GM23338 (cell line): Measurements from ENCODE around the gene MYO16. TPM values are rescaled to one million over a fixed set of nuclear protein-coding genes. Genes with fewer than 3 reads are reported as not detected.

Experiments used
- ATAC-seq: fragments of 200-7000 bp; cut with Tn5 transposase; 3 replicates; pipeline ENCODE4 v1.9.1; 2020
- DNase-seq: peaks from one replicate; pipeline ENCODE4 v3.0.0-alpha.2; 2015; ENCODE audit warnings: low spot score
- H2AFZ ChIP-seq: fragments of 200-600 bp; sonication (generic); 2 replicates; pipeline ENCODE4 v1.8.0; 2016; ENCODE audit warnings: antibody characterized with exemption, mild to moderate bottlenecking, moderate library complexity
- H3F3A ChIP-seq: fragments of 200-600 bp; sonication (generic); replicated peaks from 2 replicates; pipeline ENCODE4 v1.8.0; 2017; ENCODE audit warnings: antibody characterized with exemption, mixed run types, low read depth
- H3K27ac ChIP-seq: fragments of 200-600 bp; sonication (generic); 2 replicates; pipeline ENCODE4 v1.6.1; 2016; ENCODE audit warnings: low read depth
- H3K27me3 ChIP-seq: fragments of 200-600 bp; sonication (generic); 2 replicates; pipeline ENCODE4 v1.8.0; 2016; ENCODE audit warnings: mild to moderate bottlenecking, mixed run types, moderate library complexity; ENCODE audit not compliant: insufficient read depth
- H3K36me3 ChIP-seq: fragments of 200-600 bp; sonication (generic); 2 replicates; pipeline ENCODE4 v1.8.0; 2016; ENCODE audit warnings: mild to moderate bottlenecking; ENCODE audit not compliant: insufficient read depth
- H3K4me1 ChIP-seq: fragments of 200-600 bp; sonication (generic); 2 replicates; pipeline ENCODE4 v1.8.0; 2016; ENCODE audit warnings: mild to moderate bottlenecking, moderate library complexity; ENCODE audit not compliant: insufficient read depth
- H3K4me2 ChIP-seq: fragments of 200-600 bp; sonication (generic); 2 replicates; pipeline ENCODE4 v1.7.1; 2017; ENCODE audit warnings: mixed run types
- H3K4me3 ChIP-seq: fragments of 200-600 bp; sonication (generic); 2 replicates; pipeline ENCODE4 v1.6.1; 2016; ENCODE audit warnings: mixed run types
- H3K79me2 ChIP-seq: fragments of 200-600 bp; sonication (generic); replicated peaks from 2 replicates; pipeline ENCODE4 v1.8.0; 2017; ENCODE audit warnings: mild to moderate bottlenecking; ENCODE audit not compliant: insufficient read depth
- H3K9me2 ChIP-seq: fragments of 200-600 bp; sonication (generic); 2 replicates; pipeline ENCODE4 v1.8.0; 2017; ENCODE audit not compliant: insufficient read depth
- H4K20me1 ChIP-seq: fragments of 200-600 bp; sonication (generic); replicated peaks from 2 replicates; pipeline ENCODE4 v1.8.0; 2017; ENCODE audit warnings: mild to moderate bottlenecking; ENCODE audit not compliant: insufficient read depth
- H3K27ac Mint-ChIP-seq: 2 replicates; pipeline ENCODE4 v1.8.0; 2020; ENCODE audit warnings: inconsistent platforms, mild to moderate bottlenecking, moderate library complexity, mixed read lengths
- H3K27me3 Mint-ChIP-seq: 3 replicates; pipeline ENCODE4 v1.8.0; 2022; ENCODE audit warnings: low read depth, mild to moderate bottlenecking, moderate library complexity, mixed read lengths, inconsistent platforms; ENCODE audit not compliant: insufficient read depth, poor library complexity
- H3K36me3 Mint-ChIP-seq: 3 replicates; pipeline ENCODE4 v1.8.0; 2021; ENCODE audit warnings: low read depth, mild to moderate bottlenecking, inconsistent platforms, moderate library complexity, mixed read lengths
- H3K4me1 Mint-ChIP-seq: 3 replicates; pipeline ENCODE4 v1.8.0; 2020; ENCODE audit warnings: mild to moderate bottlenecking, inconsistent platforms, mixed read lengths
- H3K4me3 Mint-ChIP-seq: 3 replicates; pipeline ENCODE4 v1.8.0; 2021; ENCODE audit warnings: moderate library complexity, mild to moderate bottlenecking, inconsistent platforms, mixed read lengths
- H3K9me3 Mint-ChIP-seq: 3 replicates; pipeline ENCODE4 v1.8.0; 2020; ENCODE audit warnings: moderate library complexity, mild to moderate bottlenecking, inconsistent platforms, mixed read lengths
- CREB1 ChIP-seq: fragments of 250-450 bp; sonication (Bioruptor Pico); IDR thresholded peaks from 2 replicates; pipeline ENCODE4 v1.5.0; 2020; ENCODE audit warnings: low read depth, mild to moderate bottlenecking, moderate library complexity
- EZH2 ChIP-seq: fragments of 200-600 bp; sonication (generic); IDR thresholded peaks from one replicate; pipeline ENCODE4 v1.8.0; 2017; ENCODE audit warnings: antibody characterized with exemption, mild to moderate bottlenecking, low read depth; ENCODE audit not compliant: unreplicated experiment
- EZH2phosphoT487 ChIP-seq: fragments of 200-600 bp; sonication (generic); IDR thresholded peaks from one replicate; pipeline ENCODE4 v1.8.1; 2018; ENCODE audit warnings: antibody characterized with exemption; ENCODE audit not compliant: unreplicated experiment
- JUNB ChIP-seq: IDR thresholded peaks from one replicate; pipeline ENCODE4 v1.6.1; 2016; ENCODE audit warnings: antibody characterized with exemption; ENCODE audit not compliant: unreplicated experiment
- NANOG ChIP-seq: IDR thresholded peaks from 2 replicates; pipeline ENCODE4 v1.6.1; 2016; ENCODE audit warnings: antibody characterized with exemption, borderline replicate concordance
- POLR2AphosphoS5 ChIP-seq: IDR thresholded peaks from 2 replicates; pipeline ENCODE4 v1.6.1; 2016; ENCODE audit warnings: antibody characterized with exemption, low read depth
- STAT1 ChIP-seq: IDR thresholded peaks from one replicate; pipeline ENCODE4 v1.6.1; 2016; ENCODE audit warnings: antibody characterized with exemption; ENCODE audit not compliant: unreplicated experiment
- ZNF114 ChIP-seq: fragments of 250-450 bp; sonication (Bioruptor Pico); IDR thresholded peaks from 2 replicates; pipeline ENCODE4 v1.5.0; 2020; ENCODE audit warnings: mild to moderate bottlenecking, moderate library complexity
- ZNF331 ChIP-seq: fragments of 250-450 bp; sonication (Bioruptor Pico); IDR thresholded peaks from 2 replicates; pipeline ENCODE4 v1.5.0; 2020; ENCODE audit warnings: low read depth, mild to moderate bottlenecking, moderate library complexity
- polyA plus RNA-seq: library from polyadenylated mRNA; unstranded; fragments of >200 nt; fragmentation: Nextera tagmentation; extraction: Ambion mirVana; gene quantifications from 2 replicates; pipeline ENCODE4 v1.2.1, GENCODE V29; 2016
- total RNA-seq: library from RNA; depleted of rRNA; stranded (reverse); fragments of >200 nt; shearing (Covaris generic); gene quantifications from 2 replicates; pipeline ENCODE4 v1.2.3, GENCODE V29; 2014
- TF ChIP-seq, protein P1 (sequence below): IDR thresholded peaks from 2 replicates; pipeline ENCODE4 v1.6.1; 2016; ENCODE audit warnings: antibody characterized with exemption
- TF ChIP-seq, protein P2 (sequence below): IDR thresholded peaks from one replicate; pipeline ENCODE4 v1.6.1; 2018; ENCODE audit warnings: antibody characterized with exemption; ENCODE audit not compliant: unreplicated experiment
- TF ChIP-seq, protein P3 (sequence below): fragments of 250-450 bp; sonication (Bioruptor Pico); IDR thresholded peaks from 2 replicates; pipeline ENCODE4 v1.5.0; 2020; ENCODE audit warnings: mild to moderate bottlenecking, moderate library complexity

MYO16 gene
- total and polyA plus RNA-seq, 2 experiments from 2014 or later: 0.10 to 0.13 TPM

DNA sequence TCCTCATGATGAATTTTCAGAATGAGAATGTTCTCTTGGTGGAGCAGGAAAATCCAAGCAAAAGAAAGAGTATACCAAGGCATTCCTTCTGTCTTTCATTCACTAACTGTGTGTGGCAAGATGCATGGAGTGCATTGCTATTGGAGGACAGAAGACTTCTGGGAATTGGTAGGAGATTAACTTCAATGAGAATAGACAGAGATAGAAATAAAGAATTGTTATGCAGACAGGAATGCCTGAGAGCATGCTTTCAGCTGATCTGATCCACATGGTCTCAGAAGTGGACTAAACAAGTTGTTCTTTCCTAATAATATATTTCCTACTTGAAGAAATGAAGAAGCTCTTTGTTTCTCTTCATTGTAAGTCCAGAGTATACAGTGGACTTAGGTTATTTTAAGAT is 303.6 kb downstream of the MYO16 start:
- no peaks in the 10 kb centered on the region for H3K36me3 Mint-ChIP-seq
- ATAC-seq (no peak), DNase-seq (no peak)
- no peak overlapping the region for H3K4me3 ChIP-seq
- H3K27ac Mint-ChIP-seq: no peak overlapping the region
- H3K4me1 ChIP-seq: no peaks in the 10 kb centered on the region
- no peaks in the 10 kb centered on the region for H3K36me3 ChIP-seq
- H3K27me3 ChIP-seq: no peaks in the 10 kb centered on the region
- H3K79me2 ChIP-seq: no peaks in the 10 kb centered on the region
- no peak overlapping the region for H3K4me2 ChIP-seq
- no peak for TF ChIP-seq POLR2AphosphoS5
- H2AFZ ChIP-seq: no peak overlapping the region
- peaks cover 5% of the 10 kb centered on the region for H3K4me1 Mint-ChIP-seq
- H4K20me1 ChIP-seq: no peaks in the 10 kb centered on the region
- H3F3A ChIP-seq: no peaks in the 10 kb centered on the region
- H3K9me3 Mint-ChIP-seq: no peaks in the 10 kb centered on the region
- H3K27me3 Mint-ChIP-seq: no peaks in the 10 kb centered on the region
- no peaks in the 10 kb centered on the region for H3K9me2 ChIP-seq
- H3K4me3 Mint-ChIP-seq: no peak overlapping the region
- no peak overlapping the region for H3K27ac ChIP-seq

DNA sequence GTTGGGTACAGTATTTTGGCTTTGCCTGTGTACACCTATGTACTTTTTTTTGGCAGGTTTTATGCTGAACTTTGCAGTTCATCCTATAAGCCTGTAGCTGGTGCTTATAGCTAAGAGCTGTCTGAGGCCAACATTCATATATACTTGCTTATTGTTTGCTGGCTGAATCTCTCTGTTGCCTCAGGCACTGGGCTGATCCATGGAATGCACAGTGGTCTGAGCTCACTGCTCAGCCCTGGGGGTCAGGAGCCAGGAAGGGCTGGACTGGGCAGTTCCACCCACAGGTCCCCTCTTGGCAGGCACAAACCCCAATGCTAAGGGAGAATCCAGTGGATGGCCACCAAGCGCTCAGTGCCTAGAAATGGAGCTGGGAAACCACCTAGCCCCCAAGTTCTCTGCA is 308.7 kb downstream of the MYO16 start:
- ATAC-seq (no peak), DNase-seq (no peak)
- no peaks in the 10 kb centered on the region for H3K4me1 Mint-ChIP-seq
- H3K9me2 ChIP-seq: no peaks in the 10 kb centered on the region
- H3K27ac Mint-ChIP-seq: no peak overlapping the region
- H3K36me3 Mint-ChIP-seq: no peaks in the 10 kb centered on the region
- no peak overlapping the region for H3K4me2 ChIP-seq
- no peaks in the 10 kb centered on the region for H3K9me3 Mint-ChIP-seq
- no peak overlapping the region for H2AFZ ChIP-seq
- H3K27me3 Mint-ChIP-seq: no peaks in the 10 kb centered on the region
- no peak overlapping the region for H3K4me3 Mint-ChIP-seq
- no peaks in the 10 kb centered on the region for H3K79me2 ChIP-seq
- H3F3A ChIP-seq: no peaks in the 10 kb centered on the region
- H3K4me3 ChIP-seq: no peak overlapping the region
- H3K27me3 ChIP-seq: no peaks in the 10 kb centered on the region
- no peak overlapping the region for H3K27ac ChIP-seq
- no peaks in the 10 kb centered on the region for H3K4me1 ChIP-seq
- no peaks in the 10 kb centered on the region; the same call in 1 of the 2 replicates for H4K20me1 ChIP-seq
- no peaks in the 10 kb centered on the region for H3K36me3 ChIP-seq
- TF ChIP-seq POLR2AphosphoS5 (no peak), ZNF331 (no peak), ZNF114 (CRISPR knock-in tag) (no peak), CREB1 (no peak), STAT1 (no peak), NANOG (no peak), JUNB (no peak), EZH2phosphoT487 (no peak), EZH2 (no peak)
- TF ChIP-seq, protein P1, sequence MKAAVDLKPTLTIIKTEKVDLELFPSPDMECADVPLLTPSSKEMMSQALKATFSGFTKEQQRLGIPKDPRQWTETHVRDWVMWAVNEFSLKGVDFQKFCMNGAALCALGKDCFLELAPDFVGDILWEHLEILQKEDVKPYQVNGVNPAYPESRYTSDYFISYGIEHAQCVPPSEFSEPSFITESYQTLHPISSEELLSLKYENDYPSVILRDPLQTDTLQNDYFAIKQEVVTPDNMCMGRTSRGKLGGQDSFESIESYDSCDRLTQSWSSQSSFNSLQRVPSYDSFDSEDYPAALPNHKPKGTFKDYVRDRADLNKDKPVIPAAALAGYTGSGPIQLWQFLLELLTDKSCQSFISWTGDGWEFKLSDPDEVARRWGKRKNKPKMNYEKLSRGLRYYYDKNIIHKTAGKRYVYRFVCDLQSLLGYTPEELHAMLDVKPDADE: no peak
- TF ChIP-seq, protein P2, sequence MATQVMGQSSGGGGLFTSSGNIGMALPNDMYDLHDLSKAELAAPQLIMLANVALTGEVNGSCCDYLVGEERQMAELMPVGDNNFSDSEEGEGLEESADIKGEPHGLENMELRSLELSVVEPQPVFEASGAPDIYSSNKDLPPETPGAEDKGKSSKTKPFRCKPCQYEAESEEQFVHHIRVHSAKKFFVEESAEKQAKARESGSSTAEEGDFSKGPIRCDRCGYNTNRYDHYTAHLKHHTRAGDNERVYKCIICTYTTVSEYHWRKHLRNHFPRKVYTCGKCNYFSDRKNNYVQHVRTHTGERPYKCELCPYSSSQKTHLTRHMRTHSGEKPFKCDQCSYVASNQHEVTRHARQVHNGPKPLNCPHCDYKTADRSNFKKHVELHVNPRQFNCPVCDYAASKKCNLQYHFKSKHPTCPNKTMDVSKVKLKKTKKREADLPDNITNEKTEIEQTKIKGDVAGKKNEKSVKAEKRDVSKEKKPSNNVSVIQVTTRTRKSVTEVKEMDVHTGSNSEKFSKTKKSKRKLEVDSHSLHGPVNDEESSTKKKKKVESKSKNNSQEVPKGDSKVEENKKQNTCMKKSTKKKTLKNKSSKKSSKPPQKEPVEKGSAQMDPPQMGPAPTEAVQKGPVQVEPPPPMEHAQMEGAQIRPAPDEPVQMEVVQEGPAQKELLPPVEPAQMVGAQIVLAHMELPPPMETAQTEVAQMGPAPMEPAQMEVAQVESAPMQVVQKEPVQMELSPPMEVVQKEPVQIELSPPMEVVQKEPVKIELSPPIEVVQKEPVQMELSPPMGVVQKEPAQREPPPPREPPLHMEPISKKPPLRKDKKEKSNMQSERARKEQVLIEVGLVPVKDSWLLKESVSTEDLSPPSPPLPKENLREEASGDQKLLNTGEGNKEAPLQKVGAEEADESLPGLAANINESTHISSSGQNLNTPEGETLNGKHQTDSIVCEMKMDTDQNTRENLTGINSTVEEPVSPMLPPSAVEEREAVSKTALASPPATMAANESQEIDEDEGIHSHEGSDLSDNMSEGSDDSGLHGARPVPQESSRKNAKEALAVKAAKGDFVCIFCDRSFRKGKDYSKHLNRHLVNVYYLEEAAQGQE: no peak
- TF ChIP-seq, protein P3, sequence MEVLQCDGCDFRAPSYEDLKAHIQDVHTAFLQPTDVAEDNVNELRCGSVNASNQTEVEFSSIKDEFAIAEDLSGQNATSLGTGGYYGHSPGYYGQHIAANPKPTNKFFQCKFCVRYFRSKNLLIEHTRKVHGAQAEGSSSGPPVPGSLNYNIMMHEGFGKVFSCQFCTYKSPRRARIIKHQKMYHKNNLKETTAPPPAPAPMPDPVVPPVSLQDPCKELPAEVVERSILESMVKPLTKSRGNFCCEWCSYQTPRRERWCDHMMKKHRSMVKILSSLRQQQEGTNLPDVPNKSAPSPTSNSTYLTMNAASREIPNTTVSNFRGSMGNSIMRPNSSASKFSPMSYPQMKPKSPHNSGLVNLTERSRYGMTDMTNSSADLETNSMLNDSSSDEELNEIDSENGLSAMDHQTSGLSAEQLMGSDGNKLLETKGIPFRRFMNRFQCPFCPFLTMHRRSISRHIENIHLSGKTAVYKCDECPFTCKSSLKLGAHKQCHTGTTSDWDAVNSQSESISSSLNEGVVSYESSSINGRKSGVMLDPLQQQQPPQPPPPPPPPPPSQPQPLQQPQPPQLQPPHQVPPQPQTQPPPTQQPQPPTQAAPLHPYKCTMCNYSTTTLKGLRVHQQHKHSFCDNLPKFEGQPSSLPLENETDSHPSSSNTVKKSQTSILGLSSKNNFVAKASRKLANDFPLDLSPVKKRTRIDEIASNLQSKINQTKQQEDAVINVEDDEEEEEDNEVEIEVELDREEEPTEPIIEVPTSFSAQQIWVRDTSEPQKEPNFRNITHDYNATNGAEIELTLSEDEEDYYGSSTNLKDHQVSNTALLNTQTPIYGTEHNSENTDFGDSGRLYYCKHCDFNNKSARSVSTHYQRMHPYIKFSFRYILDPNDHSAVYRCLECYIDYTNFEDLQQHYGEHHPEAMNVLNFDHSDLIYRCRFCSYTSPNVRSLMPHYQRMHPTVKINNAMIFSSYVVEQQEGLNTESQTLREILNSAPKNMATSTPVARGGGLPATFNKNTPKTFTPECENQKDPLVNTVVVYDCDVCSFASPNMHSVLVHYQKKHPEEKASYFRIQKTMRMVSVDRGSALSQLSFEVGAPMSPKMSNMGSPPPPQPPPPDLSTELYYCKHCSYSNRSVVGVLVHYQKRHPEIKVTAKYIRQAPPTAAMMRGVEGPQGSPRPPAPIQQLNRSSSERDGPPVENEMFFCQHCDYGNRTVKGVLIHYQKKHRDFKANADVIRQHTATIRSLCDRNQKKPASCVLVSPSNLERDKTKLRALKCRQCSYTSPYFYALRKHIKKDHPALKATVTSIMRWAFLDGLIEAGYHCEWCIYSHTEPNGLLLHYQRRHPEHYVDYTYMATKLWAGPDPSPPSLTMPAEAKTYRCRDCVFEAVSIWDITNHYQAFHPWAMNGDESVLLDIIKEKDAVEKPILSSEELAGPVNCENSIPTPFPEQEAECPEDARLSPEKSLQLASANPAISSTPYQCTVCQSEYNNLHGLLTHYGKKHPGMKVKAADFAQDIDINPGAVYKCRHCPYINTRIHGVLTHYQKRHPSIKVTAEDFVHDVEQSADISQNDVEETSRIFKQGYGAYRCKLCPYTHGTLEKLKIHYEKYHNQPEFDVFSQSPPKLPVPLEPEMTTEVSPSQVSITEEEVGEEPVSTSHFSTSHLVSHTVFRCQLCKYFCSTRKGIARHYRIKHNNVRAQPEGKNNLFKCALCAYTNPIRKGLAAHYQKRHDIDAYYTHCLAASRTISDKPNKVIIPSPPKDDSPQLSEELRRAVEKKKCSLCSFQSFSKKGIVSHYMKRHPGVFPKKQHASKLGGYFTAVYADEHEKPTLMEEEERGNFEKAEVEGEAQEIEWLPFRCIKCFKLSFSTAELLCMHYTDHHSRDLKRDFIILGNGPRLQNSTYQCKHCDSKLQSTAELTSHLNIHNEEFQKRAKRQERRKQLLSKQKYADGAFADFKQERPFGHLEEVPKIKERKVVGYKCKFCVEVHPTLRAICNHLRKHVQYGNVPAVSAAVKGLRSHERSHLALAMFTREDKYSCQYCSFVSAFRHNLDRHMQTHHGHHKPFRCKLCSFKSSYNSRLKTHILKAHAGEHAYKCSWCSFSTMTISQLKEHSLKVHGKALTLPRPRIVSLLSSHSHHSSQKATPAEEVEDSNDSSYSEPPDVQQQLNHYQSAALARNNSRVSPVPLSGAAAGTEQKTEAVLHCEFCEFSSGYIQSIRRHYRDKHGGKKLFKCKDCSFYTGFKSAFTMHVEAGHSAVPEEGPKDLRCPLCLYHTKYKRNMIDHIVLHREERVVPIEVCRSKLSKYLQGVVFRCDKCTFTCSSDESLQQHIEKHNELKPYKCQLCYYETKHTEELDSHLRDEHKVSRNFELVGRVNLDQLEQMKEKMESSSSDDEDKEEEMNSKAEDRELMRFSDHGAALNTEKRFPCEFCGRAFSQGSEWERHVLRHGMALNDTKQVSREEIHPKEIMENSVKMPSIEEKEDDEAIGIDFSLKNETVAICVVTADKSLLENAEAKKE (CRISPR knock-in tag): no peak
